Activated CD8-positive, alpha-beta memory T cell treated with anti-CD3 and anti-CD28 coated beads for 1 hour (primary cell): ENCODE measurements around the gene SLC35F3.
"Not testable (repeated sequence)": the region's sequence is repeated elsewhere in the genome, so short reads cannot be mapped to it uniquely, and the experiment has no call there.

ENCODE experiments used
- DNase-seq, 2 donors: peaks; one replicate each; pipeline ENCODE4 v3.0.0-alpha.2; 2020; ENCODE audit warnings: low read depth in 1 of 2; ENCODE audit errors: extremely low read depth in 1 of 2

SLC35F3 gene

GRCh38 chr1:234243521-234244260 is 339.2 kb downstream of the SLC35F3 start:
- no peak for DNase-seq

GRCh38 chr1:234244482-234244881 is 340.0 kb downstream of the SLC35F3 start:
- no peak for DNase-seq

- no peak for DNase-seq
Observed at GRCh38 chr1:234246638-234247116, 342.2 kb downstream of the SLC35F3 start.

GRCh38 chr1:234247746-234248145 is 343.3 kb downstream of the SLC35F3 start:
- not testable (repeated sequence) for DNase-seq

GRCh38 chr1:234250747-234251146 is 346.3 kb downstream of the SLC35F3 start:
- no peak for DNase-seq

- no peak for DNase-seq
Observed at GRCh38 chr1:234253732-234254131, 349.3 kb downstream of the SLC35F3 start.

- DNase-seq: no peak
Observed at GRCh38 chr1:234256359-234256758, 351.9 kb downstream of the SLC35F3 start.

GRCh38 chr1:234258071-234258470 is 353.6 kb downstream of the SLC35F3 start:
- DNase-seq: no peak

- no peak for DNase-seq
Observed at GRCh38 chr1:234260578-234260977, 356.1 kb downstream of the SLC35F3 start.

- DNase-seq: no peak
Observed at GRCh38 chr1:234261545-234261944, 357.1 kb downstream of the SLC35F3 start.

GRCh38 chr1:234262007-234262753 is 357.7 kb downstream of the SLC35F3 start:
- no peak for DNase-seq

- DNase-seq: no peak
Observed at GRCh38 chr1:234262754-234263105, 358.3 kb downstream of the SLC35F3 start.

GRCh38 chr1:234264832-234265231 is 360.4 kb downstream of the SLC35F3 start:
- DNase-seq: no peak

- no peak for DNase-seq
Observed at GRCh38 chr1:234265321-234265720, 360.8 kb downstream of the SLC35F3 start.

- no peak for DNase-seq
Observed at GRCh38 chr1:234265861-234266260, 361.4 kb downstream of the SLC35F3 start.

- DNase-seq: no peak
Observed at GRCh38 chr1:234270093-234270492, 365.6 kb downstream of the SLC35F3 start.

- no peak for DNase-seq
Observed at GRCh38 chr1:234270581-234271242, 366.2 kb downstream of the SLC35F3 start.

- no peak for DNase-seq
Observed at GRCh38 chr1:234271243-234271606, 366.7 kb downstream of the SLC35F3 start.

GRCh38 chr1:234272656-234273312 is 368.3 kb downstream of the SLC35F3 start:
- DNase-seq: no peak

GRCh38 chr1:234273981-234274380 is 369.5 kb downstream of the SLC35F3 start:
- no peak for DNase-seq

GRCh38 chr1:234276151-234276788 is 371.8 kb downstream of the SLC35F3 start:
- no peak for DNase-seq
